Measurements from ENCODE around the gene CEP162. TPM values are rescaled to one million over a fixed set of nuclear protein-coding genes. Genes with fewer than 3 reads are reported as not detected.
A peak's percentile ranks its signal among the peaks of the same experiment; 100 is the strongest.
"Not testable (repeated sequence)": the region's sequence is repeated elsewhere in the genome, so short reads cannot be mapped to it uniquely, and the experiment has no call there.

Gene CEP162
- total and polyA plus RNA-seq, 8 donors, result 1.4 to 33.9 (median 8.0) TPM

DNA sequence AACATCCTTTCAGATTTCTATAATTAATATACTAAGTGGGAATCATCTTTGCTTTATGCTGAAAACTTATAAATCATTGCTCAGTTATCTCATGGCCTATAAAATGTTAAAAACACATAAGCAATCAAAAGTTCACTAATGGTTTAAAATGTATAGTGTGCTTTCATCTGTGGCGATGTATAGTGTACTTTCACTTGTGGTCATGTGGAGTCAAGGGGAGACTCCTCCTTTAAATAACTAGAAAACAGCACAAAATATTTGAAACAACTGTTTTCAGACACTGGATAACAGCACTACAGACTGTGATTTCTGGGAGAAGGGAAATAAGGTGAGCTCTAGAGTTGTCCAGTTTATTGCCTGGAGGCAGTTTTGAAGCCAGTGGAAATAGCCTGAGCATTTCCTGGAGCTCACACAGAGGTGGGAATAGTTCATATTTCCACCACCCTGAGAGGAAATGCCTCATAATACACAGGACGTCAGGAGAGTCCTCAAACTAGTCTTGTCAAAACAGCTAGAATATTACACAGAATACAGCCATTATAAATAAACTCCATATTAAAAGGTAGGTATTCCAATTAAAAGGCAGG lies 89.4 kb downstream of the CEP162 start:
- Histone ChIP-seq H3K27ac (no peak overlapping the region), H3K27me3 (no peaks in the 10 kb centered on the region), H3K9me3 (peaks cover 0 to 12% (median 3%) of the 10 kb centered on the region in 4 donors), H3K4me1 (no peaks in the 10 kb centered on the region), H3K36me3 (peaks cover 11 to 58% (median 44%) of the 10 kb centered on the region in 4 donors), H3K4me3 (no peak overlapping the region)
- intact Hi-C loops (cut with DNase I; ENCODE audit: low total_unique reads), result no loop called here
- TF ChIP-seq EP300 (IDR thresholded peaks at IDR 0.05) (no peak), POLR2A (IDR thresholded peaks at IDR 0.05) (no peak), POLR2AphosphoS5 (IDR thresholded peaks at IDR 0.05) (no peak)
- TF ChIP-seq, protein P1, sequence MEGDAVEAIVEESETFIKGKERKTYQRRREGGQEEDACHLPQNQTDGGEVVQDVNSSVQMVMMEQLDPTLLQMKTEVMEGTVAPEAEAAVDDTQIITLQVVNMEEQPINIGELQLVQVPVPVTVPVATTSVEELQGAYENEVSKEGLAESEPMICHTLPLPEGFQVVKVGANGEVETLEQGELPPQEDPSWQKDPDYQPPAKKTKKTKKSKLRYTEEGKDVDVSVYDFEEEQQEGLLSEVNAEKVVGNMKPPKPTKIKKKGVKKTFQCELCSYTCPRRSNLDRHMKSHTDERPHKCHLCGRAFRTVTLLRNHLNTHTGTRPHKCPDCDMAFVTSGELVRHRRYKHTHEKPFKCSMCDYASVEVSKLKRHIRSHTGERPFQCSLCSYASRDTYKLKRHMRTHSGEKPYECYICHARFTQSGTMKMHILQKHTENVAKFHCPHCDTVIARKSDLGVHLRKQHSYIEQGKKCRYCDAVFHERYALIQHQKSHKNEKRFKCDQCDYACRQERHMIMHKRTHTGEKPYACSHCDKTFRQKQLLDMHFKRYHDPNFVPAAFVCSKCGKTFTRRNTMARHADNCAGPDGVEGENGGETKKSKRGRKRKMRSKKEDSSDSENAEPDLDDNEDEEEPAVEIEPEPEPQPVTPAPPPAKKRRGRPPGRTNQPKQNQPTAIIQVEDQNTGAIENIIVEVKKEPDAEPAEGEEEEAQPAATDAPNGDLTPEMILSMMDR (IDR thresholded peaks at IDR 0.05), result no peak
- 82 to 90% (median 83%) methylated on average over 2 of the region's 2 CpGs for WGBS, 5 donors
- peak in 1 of 2 donors; percentile 8 for DNase-seq

DNA sequence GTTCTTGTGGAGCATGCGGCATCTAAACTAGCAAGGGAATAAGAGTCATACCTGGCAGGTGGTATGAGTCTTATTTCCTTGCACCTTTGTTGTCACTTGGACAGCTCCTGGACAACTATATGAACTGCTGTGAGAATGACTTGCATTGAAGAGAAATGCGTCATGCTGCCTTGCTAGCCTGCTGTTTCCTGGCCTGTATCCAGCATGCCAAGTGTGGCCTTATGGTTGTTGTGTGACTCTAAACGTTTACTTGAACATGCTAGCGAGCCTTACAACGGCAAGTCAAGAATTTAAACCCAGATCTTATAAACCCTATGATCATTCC lies 90.4 kb downstream of the CEP162 start:
- H3K27ac ChIP-seq, result no peak overlapping the region
- H3K27me3 ChIP-seq, result no peaks in the 10 kb centered on the region
- H3K9me3 ChIP-seq, result peaks cover 0 to 12% (median 3%) of the 10 kb centered on the region in 4 donors
- TF ChIP-seq, protein P1 (IDR thresholded peaks at IDR 0.05), result no peak
- no peak for TF ChIP-seq POLR2AphosphoS5 (IDR thresholded peaks at IDR 0.05)
- TF ChIP-seq POLR2A (IDR thresholded peaks at IDR 0.05), result no peak
- TF ChIP-seq EP300 (IDR thresholded peaks at IDR 0.05), result no peak
- H3K4me3 ChIP-seq, result no peak overlapping the region
- H3K36me3 ChIP-seq, result peaks cover 11 to 63% (median 46%) of the 10 kb centered on the region in 4 donors
- intact Hi-C loops (cut with DNase I; ENCODE audit: low total_unique reads), result no loop called here
- H3K4me1 ChIP-seq, result no peaks in the 10 kb centered on the region
- WGBS, 5 donors, result 78 to 88% (median 85%) methylated on average over 5 of the region's 5 CpGs
- peak in 1 of 2 donors; percentile 14 for DNase-seq

DNA sequence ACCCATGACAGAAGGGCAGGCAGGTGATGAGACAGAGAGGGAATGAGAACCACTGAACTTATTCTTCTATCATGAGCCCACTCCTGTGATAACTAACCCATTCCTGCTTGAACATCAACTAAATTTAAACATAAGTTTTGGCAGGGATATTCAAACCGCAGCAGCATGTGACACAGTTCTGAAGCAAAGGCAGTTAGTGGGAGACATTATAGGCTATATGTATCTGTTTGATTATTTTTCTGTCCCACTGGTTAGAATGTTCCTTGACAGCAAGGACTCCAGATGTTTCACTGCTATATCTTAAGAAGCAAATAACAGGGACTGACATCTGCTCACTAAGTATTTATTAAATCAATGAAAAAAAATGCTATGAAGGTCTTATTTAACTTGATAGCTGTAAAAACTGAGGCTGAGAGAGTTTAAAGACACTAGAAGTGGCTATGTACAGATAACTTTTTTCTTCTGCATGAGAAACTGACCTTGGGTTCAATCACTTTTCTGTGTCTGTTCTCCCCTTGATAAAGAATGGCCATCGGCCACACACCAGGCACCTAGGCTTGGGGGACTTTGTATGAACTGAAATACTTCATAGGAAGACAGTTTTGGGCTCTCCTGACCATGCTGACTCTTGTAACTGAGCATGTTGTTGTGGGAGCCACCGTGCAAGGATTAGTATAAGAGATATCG lies 90.9 kb downstream of the CEP162 start:
- Histone ChIP-seq H3K27me3 (no peaks in the 10 kb centered on the region), H3K9me3 (peaks cover 0 to 12% (median 3%) of the 10 kb centered on the region in 4 donors), H3K36me3 (peaks cover 11 to 63% (median 44%) of the 10 kb centered on the region in 4 donors), H3K4me3 (no peak overlapping the region), H3K4me1 (no peaks in the 10 kb centered on the region), H3K27ac (no peak overlapping the region)
- no peak for DNase-seq
- 86 to 94% (median 92%) methylated on average over 4 of the region's 4 CpGs for WGBS, 5 donors
- intact Hi-C loops (cut with DNase I; ENCODE audit: low total_unique reads), result no loop called here
- TF ChIP-seq POLR2AphosphoS5 (IDR thresholded peaks at IDR 0.05), result no peak

DNA sequence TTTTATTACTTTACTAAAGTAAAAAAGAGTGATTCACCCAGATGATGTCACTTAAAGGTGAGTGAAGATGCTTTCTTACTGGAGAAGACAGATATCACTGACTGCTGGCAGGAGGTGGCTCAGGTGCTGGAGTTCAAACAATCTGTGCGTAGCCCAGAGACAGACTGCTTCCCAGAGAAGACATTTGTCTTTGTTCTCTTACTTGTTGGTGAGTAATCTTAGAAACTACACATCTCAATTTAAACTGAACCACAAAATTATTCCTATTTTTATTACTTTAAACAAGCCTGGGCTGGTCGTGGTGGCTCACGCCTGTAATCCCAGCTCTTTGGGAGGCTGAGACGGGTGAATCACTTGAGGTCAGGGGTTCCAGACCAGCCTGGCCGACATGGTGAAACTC lies 92.2 kb downstream of the CEP162 start:
- DNase-seq, result no peak
- peaks cover 11 to 55% (median 38%) of the 10 kb centered on the region in 4 donors for H3K36me3 ChIP-seq
- TF ChIP-seq POLR2A (IDR thresholded peaks at IDR 0.05), result no peak
- no peak overlapping the region for H3K4me3 ChIP-seq
- no peak overlapping the region for H3K27ac ChIP-seq
- no peaks in the 10 kb centered on the region for H3K27me3 ChIP-seq
- intact Hi-C loops (cut with DNase I; ENCODE audit: low total_unique reads), result no loop called here
- no peaks in the 10 kb centered on the region for H3K4me1 ChIP-seq
- WGBS, 5 donors, result 94 to 97% (median 96%) methylated on average over 5 of the region's 5 CpGs
- H3K9me3 ChIP-seq, result peaks cover 0 to 12% (median 3%) of the 10 kb centered on the region in 4 donors

DNA sequence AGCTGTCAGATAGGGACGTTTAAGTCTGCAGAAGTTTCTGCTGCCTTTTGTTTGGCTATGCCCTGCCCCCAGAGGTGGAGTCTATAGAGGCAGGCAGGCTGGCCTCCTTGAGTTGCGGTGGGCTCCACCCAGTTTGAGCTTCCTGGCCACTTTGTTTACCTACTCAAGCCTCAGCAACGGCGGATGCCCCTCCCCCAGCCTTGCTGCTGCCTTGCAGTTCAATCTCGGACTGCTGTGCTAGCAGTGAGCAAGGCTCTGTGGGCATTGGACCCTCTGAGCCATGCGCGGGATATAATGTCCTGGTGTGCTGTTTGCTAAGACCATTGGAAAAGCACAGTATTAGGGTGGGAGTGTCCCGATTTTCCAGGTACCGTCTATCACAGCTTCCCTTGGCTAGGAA lies 94.1 kb downstream of the CEP162 start:
- 95 to 100% (median 95%) methylated on average over 8 to 9 of the region's 9 CpGs for WGBS, 5 donors
- intact Hi-C loops (cut with DNase I; ENCODE audit: low total_unique reads); H3K27me3 ChIP-seq; H3K27ac ChIP-seq; DNase-seq; H3K4me3 ChIP-seq; H3K4me1 ChIP-seq: not testable (repeated sequence)
- Histone ChIP-seq H3K36me3 (peaks cover 11 to 47% (median 30%) of the 10 kb centered on the region in 4 donors), H3K9me3 (peaks cover 0 to 12% (median 3%) of the 10 kb centered on the region in 4 donors)

DNA sequence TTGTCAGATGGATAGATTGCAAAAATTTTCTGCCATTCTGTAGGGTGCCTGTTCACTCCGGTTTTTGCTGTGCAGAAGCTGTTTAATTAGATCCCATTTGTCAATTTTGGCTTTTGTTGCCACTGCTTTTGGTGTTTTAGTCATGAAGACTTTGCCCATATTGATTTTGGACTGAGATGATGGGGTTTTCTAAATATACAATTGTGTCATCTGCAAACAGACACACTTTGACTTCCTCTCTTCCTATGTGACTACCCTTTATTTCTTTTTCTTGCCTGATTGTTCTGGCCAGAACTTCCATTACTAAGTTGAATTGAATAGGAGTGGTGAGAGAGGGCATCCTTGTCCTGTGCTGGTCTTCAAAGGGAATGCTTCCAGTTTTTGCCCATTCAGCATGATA lies 97.9 kb downstream of the CEP162 start:
- H3K9me3 ChIP-seq, result peaks cover 0 to 12% (median 3%) of the 10 kb centered on the region in 4 donors
- DNase-seq; H3K4me1 ChIP-seq; H3K27me3 ChIP-seq; intact Hi-C loops (cut with DNase I; ENCODE audit: low total_unique reads); H3K4me3 ChIP-seq; H3K27ac ChIP-seq: not testable (repeated sequence)
- WGBS, 5 donors, result 90 to 96% (median 95%) methylated on average over 1 of the region's 1 CpG
- peaks cover 0 to 44% (median 36%) of the 10 kb centered on the region in 4 donors for H3K36me3 ChIP-seq

All from stomach (tissue), 9 donors.